KMS-11 (cell line): ENCODE measurements around the gene CAND2.
"Not testable (repeated sequence)": the region's sequence is repeated elsewhere in the genome, so short reads cannot be mapped to it uniquely, and the experiment has no call there.

ENCODE experiments used
- H2AFZ ChIP-seq: fragments of 200-600 bp; sonication (generic); 2 replicates; pipeline ENCODE4 v1.6.1; 2016; ENCODE audit warnings: antibody characterized with exemption, mixed run types, low read depth
- H3K27ac ChIP-seq: fragments of 200-600 bp; sonication (generic); 2 replicates; pipeline ENCODE4 v1.6.1; 2016; ENCODE audit warnings: mild to moderate bottlenecking, mixed run types
- H3K27me3 ChIP-seq: fragments of 200-600 bp; sonication (generic); 2 replicates; pipeline ENCODE4 v1.6.1; 2017; ENCODE audit warnings: mild to moderate bottlenecking, low read depth, mixed run types, moderate library complexity; ENCODE audit not compliant: insufficient read depth
- H3K36me3 ChIP-seq: fragments of 200-600 bp; sonication (generic); 2 replicates; pipeline ENCODE4 v1.6.1; 2017; ENCODE audit warnings: mild to moderate bottlenecking, mixed run types; ENCODE audit not compliant: insufficient read depth
- H3K4me1 ChIP-seq: fragments of 200-600 bp; sonication (generic); 2 replicates; pipeline ENCODE4 v1.6.1; 2016; ENCODE audit warnings: mild to moderate bottlenecking, low read depth, mixed run types; ENCODE audit not compliant: poor library complexity, severe bottlenecking
- H3K4me2 ChIP-seq: fragments of 200-600 bp; sonication (generic); 2 replicates; pipeline ENCODE4 v1.7.0; 2016; ENCODE audit warnings: mild to moderate bottlenecking, mixed run types
- H3K4me3 ChIP-seq: fragments of 200-600 bp; sonication (generic); IDR thresholded peaks from 2 replicates; pipeline ENCODE4 v1.6.1; 2017; ENCODE audit warnings: low read depth, low read length, mixed read lengths; ENCODE audit not compliant: insufficient read depth
- H3K79me2 ChIP-seq: fragments of 200-600 bp; sonication (generic); 2 replicates; pipeline ENCODE4 v1.6.1; 2016; ENCODE audit warnings: low read depth, mixed run types; ENCODE audit not compliant: insufficient read depth
- H3K9ac ChIP-seq: fragments of 200-600 bp; sonication (generic); 2 replicates; pipeline ENCODE4 v1.6.1; 2016; ENCODE audit warnings: mild to moderate bottlenecking, mixed run types
- H4K20me1 ChIP-seq: fragments of 200-600 bp; sonication (generic); 2 replicates; pipeline ENCODE4 v1.6.1; 2016; ENCODE audit warnings: mild to moderate bottlenecking, mixed run types; ENCODE audit not compliant: insufficient read depth
- CTCF ChIP-seq: fragments of 200-600 bp; sonication (generic); conservative IDR thresholded peaks from 2 replicates; pipeline ENCODE4 v1.6.1; 2017; ENCODE audit warnings: low read depth, mild to moderate bottlenecking, antibody characterized with exemption, low read length, moderate library complexity, mixed read lengths

The CAND2 gene

DNA sequence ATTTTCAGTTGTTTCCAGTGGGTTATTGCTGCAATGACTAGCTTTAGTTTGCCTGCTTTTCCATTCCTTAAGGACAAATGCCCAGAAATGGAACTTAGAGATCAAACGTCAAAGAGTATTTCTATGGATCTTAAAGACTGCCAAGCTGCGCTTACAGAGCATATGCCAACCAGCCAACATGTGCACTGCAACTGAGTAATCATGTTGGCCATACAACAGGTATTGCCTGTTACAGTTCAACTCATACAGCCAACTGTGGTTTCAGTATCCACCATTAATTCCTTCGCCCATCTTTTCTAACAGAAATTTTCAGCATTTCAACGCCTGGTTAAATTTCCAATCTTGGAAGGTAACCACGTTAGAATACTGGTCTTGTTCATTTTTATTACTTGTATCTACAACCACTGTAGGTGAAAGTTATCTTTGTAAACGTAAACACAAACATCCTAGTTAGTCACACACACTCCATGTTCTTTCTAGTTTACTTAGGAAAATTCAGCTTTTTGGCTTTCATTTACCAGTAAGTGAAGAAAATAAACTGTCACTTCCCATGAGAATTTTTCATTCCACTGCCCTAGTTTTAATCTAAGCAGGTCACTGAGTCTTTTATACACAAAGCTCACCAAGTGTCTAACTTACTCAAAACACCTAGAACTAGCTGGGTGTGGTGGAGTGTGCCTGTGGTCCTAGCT is 41.0 kb downstream of the CAND2 start:
- Histone ChIP-seq H4K20me1 (peaks cover 10% of the 10 kb centered on the region; the same call in 1 of the 2 replicates), H2AFZ (no peak overlapping the region), H3K9ac (no peak overlapping the region), H3K4me3 (no peak overlapping the region), H3K79me2 (peaks cover 52% of the 10 kb centered on the region), H3K27ac (no peak overlapping the region), H3K27me3 (no peaks in the 10 kb centered on the region), H3K4me2 (no peak overlapping the region), H3K36me3 (peaks cover 10% of the 10 kb centered on the region; the same call in 1 of the 2 replicates), H3K4me1 (peaks cover 30% of the 10 kb centered on the region)
- no peak for TF ChIP-seq CTCF

DNA sequence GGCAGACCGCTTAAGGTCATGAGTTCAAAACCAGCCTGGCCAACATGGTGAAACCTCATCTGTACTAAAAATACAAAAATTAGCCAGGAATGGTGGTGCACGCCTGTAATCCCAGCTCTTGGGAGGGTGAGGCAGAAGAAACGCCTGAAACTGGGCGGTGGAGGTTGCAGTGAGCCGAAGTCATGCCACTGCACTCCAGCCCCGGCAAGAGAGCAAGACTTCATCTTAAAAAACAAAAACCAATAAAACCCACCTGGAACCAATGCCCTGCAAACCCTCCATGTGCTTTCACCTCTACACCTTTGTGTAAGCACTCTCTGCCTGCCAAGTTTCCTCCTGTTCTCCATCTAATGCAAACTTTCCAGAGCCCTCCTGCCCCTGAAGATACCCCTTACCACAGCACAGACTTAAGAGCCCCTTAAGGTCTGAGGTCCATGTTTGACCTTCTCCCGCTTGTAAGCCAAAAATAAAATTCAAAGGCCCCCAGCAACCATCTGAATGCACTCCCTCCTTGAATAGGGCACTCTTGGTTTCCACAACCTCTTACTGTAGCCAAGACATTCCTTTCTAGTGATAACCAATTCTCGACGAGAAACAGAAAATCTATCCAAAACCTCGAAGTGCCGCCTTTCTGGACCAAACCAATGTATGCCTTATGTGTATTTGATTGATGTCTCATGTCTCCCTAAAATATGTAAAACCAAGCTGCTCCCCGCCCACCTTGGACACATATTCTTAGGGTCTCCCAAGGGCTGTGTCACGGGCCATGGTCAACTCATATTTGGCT is 41.9 kb downstream of the CAND2 start:
- H3K27me3 ChIP-seq = no peaks in the 10 kb centered on the region
- peak overlapping the region; percentile 78; the same call in 1 of the 2 replicates for H3K4me2 ChIP-seq
- H3K36me3 ChIP-seq = peaks cover 10% of the 10 kb centered on the region; the same call in 1 of the 2 replicates
- H3K27ac ChIP-seq = no peak overlapping the region
- no peak overlapping the region for H3K9ac ChIP-seq
- no peak overlapping the region for H3K4me3 ChIP-seq
- H4K20me1 ChIP-seq = peaks cover 10% of the 10 kb centered on the region; the same call in 1 of the 2 replicates
- peaks cover 52% of the 10 kb centered on the region for H3K79me2 ChIP-seq
- no peak overlapping the region for H2AFZ ChIP-seq
- no peak for TF ChIP-seq CTCF
- H3K4me1 ChIP-seq = peaks cover 30% of the 10 kb centered on the region

GRCh38 chr3:12839156-12839946 is 42.9 kb downstream of the CAND2 start:
- H3K36me3 ChIP-seq = peaks cover 10% of the 10 kb centered on the region; the same call in 1 of the 2 replicates
- H3K79me2 ChIP-seq = peaks cover 52% of the 10 kb centered on the region
- H3K4me3 ChIP-seq = no peak overlapping the region
- no peak overlapping the region for H3K9ac ChIP-seq
- H3K27ac ChIP-seq = no peak overlapping the region
- H3K27me3 ChIP-seq = no peaks in the 10 kb centered on the region
- peaks cover 30% of the 10 kb centered on the region for H3K4me1 ChIP-seq
- no peak overlapping the region for H2AFZ ChIP-seq
- H4K20me1 ChIP-seq = peaks cover 10% of the 10 kb centered on the region; the same call in 1 of the 2 replicates
- no peak for TF ChIP-seq CTCF
- peak overlapping the region; percentile 78 for H3K4me2 ChIP-seq

GRCh38 chr3:12840148-12840547 is 43.7 kb downstream of the CAND2 start:
- Histone ChIP-seq H3K9ac (peak overlapping the region; percentile 99), H3K4me2 (peak overlapping the region; percentile 78), H3K36me3 (peaks cover 10% of the 10 kb centered on the region; the same call in 1 of the 2 replicates), H3K4me1 (peaks cover 30% of the 10 kb centered on the region), H3K79me2 (peaks cover 52% of the 10 kb centered on the region)
- H4K20me1 ChIP-seq, H2AFZ ChIP-seq, H3K27me3 ChIP-seq, H3K4me3 ChIP-seq, H3K27ac ChIP-seq: not testable (repeated sequence)
